NCI-H187 (cell line): ENCODE data around the gene TNFRSF6B.
A peak's percentile ranks its signal among the peaks of the same experiment; 100 is the strongest.

Source experiments
- DNase-seq, 2 experiments: peaks; one replicate each; lab custom pipeline; 2025; lab: John Stamatoyannopoulos, UW

TNFRSF6B gene

DNA sequence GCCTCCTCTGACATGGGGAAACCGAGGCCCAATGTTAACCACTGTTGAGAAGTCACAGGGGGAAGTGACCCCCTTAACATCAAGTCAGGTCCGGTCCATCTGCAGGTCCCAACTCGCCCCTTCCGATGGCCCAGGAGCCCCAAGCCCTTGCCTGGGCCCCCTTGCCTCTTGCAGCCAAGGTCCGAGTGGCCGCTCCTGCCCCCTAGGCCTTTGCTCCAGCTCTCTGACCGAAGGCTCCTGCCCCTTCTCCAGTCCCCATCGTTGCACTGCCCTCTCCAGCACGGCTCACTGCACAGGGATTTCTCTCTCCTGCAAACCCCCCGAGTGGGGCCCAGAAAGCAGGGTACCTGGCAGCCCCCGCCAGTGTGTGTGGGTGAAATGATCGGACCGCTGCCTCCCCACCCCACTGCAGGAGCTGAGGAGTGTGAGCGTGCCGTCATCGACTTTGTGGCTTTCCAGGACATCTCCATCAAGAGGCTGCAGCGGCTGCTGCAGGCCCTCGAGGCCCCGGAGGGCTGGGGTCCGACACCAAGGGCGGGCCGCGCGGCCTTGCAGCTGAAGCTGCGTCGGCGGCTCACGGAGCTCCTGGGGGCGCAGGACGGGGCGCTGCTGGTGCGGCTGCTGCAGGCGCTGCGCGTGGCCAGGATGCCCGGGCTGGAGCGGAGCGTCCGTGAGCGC lies 1.6 kb downstream of the TNFRSF6B start:
- no peak for DNase-seq

DNA sequence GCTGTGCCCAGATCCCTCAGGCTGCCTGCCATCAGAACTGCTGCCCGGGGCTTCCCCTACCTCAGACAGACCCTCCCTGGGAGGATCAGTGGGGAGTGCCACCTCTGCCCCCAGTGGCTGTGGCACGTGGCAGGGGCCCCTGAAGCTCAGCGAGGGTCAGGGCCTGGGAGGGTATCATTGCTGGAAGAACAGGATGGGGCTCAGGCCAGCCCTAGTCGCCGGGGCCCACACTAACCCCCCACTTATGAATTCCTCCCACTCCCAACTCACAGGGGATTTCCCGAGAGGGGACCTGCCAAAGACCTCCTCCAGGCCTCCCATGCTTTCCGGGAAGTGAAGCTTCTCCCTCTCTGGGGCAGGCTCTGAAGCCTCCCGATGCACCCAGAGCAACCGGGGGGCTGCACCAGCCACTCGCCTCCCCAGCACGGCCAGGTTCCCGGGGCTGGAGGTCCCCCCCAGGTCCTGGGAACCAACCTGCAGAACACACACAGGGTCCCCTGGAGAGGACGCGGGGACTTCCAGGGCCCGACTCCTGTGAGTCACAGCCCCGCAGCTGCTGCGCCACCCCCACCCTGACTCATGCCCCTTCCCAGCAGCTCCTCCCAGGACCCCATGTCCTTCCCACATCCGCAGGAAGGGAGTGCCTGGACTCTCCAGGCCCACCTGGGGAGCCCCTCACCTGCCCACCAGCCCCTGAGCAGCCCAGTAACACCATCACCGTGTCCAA lies 2.5 kb downstream of the TNFRSF6B start:
- DNase-seq: no peak

DNA sequence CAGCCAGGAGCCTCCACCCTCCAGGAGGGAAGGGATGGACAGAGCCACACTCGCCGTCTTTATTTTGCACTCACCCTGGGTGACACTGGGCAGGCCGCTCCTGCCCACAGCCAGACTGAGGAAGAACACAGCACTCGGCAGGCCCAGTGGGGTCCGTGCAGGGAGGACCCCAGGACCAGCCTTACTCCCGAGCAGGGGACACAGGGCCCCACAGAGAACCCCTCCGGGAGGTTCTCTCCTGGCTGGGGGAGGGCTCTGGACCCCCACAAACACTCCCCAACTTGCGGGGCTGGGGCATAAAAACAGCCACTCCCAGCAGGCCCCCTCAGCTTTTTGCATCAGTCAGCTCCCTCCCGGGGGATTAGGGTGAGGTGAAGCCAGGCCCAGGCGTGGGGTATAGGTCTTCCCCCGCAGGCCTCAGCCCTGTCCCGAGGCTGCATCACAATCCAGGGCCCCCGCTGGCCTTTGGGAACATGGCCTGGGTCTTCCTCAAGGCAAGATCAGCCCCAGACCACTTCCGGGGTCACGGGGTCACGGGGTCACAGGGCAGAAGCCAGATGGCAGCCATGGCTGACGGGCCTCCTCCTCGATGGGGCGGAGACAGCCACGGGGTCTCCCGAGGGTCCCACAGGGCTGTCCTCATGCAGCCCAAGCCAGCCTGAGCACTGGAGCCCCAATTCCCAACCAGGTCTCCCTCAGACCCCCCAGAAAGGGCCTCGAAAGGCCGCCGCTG lies 3.2 kb downstream of the TNFRSF6B start:
- DNase-seq: no peak

DNA sequence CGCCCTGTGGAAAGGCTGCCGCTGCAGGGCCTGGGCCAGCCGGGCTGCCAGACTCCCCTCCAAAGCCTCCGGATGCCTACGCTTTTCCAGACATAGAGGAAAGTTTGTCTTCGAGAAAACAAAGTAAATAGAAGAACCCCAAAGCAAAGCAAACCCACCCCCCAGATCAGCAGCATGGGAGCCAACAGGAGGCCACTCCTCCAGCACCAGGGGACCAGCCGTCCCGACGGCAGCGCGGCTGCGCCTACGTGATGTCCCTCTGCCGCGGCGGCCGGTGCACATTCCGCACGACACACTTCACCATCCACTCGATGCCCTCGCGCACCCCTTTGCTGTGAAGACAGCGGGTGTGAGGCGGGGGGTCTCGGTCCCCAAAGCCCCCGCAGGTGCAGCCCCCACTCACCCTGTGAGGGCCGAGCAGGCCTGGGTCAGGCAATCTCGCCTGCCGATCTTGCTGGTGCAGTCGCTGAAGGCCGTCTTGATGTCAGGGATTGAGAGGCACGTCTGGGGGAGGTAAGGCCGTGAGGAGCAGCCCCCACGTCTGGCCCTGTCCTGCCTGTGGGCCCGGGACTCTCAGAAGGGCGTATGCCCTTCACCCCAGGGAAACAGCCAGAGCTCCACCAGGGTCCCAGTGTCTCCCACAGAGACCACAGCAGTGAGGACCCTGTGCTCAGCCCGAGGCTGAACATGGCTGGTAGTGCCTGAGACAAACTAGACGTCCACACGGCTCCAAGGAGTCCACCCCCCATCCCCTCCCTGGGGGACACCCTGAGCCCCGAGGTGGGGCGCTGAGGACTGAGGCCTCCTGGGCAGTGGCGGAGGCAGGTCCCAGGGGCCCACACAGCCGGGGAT lies 4.0 kb downstream of the TNFRSF6B start:
- DNase-seq: no peak

DNA sequence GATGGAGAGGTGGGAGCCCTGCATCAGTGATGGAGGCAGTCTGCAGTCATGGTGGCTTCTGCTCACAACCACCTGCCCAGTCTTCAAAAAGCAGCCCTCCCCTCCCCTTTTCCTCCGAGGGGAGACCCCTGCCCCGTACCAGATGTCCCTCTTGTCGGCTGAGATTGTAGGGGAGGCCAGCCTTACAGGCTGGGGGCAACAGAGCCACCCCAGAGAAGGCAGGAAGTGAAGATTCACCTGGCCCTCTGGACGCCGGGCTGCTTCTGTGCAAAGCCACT lies 4.5 kb downstream of the TNFRSF6B start:
- no peak for DNase-seq

DNA sequence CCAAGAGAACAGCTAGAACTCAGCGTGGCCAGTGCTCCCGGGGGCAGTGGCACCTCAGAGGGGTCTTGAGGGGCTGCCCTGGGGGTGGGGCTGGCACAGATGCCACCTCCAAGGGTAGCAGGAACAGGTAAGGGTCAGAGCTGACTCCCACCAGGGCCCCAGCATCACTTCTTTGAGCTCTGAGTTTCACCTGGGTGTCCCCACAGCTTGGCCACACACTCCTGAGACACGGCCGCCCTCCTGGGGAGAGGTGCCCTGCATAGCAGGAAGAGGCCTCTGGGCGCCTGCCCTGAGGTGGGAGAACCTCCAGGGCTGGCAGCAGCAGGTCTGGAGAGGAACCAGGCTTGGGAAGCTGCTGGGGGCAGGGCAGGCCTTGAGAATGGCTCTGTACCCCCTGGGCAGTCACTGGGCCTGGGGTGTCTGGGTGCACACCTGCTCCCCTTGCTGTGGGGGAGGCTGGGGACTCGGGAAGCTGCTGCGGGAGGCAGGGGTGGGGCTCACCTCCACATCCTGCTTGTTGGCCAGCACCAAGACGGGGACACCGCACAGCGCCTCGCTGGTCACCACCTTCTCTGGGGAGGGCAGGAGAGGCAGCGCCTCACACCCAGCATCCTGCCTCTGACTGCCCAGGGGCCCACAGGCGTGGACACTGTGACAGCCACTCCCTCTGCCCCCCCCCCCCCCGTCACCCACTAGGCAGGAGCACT lies 5.0 kb downstream of the TNFRSF6B start:
- no peak for DNase-seq

DNA sequence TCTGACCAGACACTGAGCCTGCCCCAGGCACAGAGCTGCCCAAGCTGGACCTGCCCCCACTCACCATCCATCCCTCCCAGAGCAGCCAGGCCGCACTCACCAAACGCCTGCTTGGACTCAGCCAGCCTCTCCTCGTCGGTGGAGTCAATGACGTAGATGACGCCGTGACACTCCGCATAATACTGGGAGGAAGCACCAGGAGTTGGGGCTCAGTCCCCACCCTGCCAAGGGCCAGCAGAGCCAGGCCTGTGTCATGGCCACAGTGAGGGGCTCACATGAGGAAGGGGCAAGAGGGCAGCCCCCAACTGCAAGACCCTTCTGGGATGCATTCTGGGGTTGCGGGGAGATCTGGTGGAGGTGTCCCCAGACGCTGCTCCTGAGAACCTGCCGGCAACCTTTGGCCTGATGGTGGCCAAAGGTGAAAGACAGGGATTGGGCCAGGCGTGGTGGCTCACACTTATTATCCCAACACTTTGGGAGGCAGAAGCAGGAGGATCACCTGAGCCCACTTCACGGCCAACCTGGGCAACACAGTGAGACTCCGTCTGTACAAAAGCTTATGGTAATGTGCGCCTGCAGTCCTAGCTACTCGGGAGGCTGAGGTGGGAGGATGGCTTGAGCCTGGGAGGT lies 5.7 kb downstream of the TNFRSF6B start:
- DNase-seq: no peak

DNA sequence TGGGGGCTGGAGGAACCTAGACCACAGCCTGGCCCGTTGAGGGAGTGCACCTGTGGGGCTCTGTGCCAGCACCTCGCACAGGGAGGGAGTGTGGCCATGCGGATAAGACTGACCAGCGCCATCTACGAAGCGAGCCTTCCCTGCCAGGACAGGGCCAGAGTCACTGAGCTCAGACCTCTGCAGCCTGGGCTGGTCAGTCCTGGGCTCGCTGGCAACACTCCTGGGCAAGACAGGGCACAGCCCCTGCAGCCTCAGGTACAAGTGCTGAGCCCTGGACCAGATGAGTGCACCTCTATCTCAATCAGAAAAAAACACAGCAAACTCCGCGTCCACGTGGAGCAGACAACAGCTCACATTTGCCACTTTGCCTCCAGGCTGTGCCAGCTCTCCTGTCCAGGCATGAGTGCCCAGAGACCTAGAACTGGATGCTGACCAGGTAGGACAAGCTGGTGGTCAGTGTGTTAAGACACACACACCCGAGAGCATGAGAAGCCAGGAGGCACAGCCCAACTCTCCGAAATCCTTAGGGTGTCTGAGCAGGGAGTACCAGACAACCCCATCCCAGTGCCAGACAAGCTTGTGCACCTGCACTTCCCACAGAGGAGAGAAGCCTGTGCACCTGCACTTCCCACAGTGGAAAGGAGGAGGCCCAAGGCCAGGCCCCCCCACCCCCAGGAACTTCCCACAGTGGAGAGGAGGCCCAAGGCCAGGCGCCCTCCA lies 6.5 kb downstream of the TNFRSF6B start:
- DNase-seq: no peak

DNA sequence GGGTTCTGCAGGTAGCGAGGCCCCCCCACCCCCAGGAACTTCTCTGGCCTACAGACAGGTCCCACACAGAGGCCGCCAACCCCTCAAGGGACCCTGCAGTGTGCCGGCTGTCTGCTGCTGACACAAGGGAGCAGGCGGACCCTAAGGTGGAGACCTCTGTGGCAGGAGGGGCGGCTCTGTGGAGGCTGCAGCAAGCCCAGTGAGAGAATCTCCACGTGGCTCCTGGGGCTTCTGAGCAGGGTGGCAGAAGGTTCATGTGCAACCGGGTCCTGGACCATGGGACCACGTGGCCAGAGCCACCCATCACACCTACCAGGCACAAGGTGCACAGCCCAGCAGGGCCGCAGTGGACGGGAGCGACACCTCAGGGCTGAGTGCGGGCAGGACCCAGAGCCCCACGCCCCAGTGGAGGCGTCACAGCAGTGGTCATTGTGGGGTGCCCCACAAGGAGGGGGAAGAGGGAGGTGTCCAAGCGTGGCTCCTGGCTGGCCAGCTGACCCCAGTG lies 7.1 kb downstream of the TNFRSF6B start:
- no peak for DNase-seq

DNA sequence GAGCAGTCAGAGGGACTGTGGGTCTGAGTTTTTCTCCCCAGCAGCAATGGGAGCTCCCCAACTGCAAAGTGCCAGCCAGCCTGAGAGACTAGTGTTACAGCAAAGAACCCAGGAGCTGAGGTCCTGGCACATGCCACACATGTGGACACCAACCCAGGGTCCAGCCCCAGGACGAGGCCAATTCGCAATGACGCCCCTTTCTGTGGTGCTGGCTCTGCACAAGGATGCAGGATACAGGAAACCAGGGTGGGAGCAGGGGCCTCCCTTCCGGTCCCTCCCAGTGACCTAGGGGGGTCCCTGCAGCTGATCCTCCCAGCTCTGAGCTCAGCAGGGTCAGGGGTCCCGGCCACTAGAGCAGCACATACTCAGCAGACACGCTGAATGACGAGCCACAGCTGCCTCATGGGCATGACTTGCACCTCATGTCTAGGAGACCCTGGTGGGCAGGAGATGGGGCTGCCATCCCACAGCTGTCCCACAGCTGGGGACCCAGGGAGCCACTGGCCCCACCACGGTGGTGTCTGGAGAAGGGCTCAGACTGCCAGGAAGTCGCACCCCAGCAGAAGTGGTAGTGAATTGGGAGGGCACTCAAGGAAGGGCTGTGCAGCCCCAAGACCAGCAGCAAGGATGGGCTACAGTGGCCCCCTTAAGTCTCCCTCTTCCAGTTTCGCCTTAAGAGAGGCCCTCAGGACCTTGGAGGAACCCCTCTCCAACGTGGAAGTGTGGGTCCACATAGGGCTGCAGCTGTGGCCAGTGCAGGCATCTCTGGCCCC lies 7.7 kb downstream of the TNFRSF6B start:
- no peak for DNase-seq

DNA sequence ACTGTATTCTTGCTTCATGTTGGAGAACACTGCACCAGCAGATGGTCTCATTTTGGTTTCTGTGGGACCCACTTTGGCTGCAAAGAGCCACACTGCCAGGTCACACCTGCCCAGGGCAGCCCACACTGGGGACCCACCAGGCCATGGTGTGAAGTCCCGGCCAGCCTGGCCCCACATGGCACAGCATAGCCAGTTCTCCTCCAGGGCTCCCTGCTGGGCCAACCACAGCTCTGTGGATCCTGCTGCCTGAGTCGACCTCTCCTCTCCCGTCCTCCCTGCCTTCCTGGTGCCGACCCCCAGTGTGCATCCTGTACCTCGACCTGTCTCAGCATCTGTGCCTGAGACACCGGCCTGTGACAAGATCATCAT lies 8.3 kb downstream of the TNFRSF6B start:
- no peak for DNase-seq

DNA sequence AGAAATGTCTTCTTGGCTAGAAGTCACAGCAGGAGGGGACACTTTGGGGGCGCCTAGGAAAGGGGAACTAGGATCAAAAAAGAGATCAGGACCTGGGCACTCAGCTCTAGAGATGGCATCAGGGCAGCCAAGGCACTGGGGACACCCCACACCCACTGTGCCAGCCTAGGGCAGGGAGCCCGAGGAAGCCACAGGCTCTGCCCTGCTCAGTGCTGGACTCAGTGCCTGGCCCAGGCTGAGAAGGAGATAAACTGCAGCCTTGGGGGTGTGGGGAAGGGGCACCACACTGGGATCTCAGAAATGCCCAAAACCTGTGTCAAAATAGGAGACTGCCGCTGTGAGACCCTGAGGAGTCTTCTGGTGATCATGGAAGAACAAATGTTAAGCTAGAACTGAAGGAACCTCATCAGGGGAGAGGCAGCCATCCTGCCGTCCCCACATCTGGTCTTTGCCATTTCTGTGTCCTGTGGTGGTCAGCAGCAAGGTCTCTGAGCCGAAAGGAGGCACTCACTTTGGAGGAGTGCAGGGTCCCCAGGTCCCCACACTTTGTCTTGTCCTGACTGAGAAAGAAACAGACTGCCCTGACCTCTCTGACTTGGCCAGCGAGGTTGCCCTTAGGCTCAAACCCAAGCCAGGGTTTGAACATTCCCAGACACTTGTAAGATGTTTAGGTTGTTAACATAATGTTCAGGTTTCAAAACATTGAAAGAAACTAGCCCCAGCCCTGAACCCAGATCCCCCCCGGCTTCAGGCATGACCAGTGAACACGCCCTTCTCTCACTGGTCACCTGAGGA lies 9.0 kb downstream of the TNFRSF6B start:
- no peak for DNase-seq

DNA sequence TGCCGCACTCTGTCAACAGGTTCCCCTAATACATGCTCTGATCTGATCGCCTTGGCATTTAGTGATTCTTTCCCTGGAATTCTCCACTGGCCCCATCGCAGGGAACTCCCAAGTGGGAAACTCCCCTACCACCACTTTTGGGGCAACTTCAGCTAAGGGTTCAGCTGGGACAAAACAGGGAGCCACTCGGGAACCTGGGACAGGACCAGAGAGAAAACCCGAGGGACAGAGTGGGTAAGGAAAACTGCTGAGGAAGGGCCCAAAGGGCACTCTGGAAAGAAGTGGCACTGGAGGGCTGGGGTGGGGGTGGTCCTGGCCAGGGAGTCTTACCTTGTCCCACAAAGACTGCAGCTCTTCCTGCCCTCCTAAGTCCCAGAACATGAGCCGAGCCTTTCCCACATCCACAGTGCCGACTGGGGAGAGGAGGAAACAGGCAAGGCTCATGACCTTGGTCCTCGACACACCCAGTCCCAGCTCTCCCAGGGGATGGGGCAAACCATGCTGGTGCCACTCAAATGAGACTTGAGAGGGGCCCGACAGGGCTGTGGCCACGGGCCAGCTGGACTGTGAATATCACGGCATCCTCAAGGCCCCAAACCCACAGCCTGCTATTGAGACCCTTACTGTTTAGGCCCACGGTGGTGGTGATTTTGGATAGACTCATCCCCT lies 9.7 kb downstream of the TNFRSF6B start:
- DNase-seq: no peak

DNA sequence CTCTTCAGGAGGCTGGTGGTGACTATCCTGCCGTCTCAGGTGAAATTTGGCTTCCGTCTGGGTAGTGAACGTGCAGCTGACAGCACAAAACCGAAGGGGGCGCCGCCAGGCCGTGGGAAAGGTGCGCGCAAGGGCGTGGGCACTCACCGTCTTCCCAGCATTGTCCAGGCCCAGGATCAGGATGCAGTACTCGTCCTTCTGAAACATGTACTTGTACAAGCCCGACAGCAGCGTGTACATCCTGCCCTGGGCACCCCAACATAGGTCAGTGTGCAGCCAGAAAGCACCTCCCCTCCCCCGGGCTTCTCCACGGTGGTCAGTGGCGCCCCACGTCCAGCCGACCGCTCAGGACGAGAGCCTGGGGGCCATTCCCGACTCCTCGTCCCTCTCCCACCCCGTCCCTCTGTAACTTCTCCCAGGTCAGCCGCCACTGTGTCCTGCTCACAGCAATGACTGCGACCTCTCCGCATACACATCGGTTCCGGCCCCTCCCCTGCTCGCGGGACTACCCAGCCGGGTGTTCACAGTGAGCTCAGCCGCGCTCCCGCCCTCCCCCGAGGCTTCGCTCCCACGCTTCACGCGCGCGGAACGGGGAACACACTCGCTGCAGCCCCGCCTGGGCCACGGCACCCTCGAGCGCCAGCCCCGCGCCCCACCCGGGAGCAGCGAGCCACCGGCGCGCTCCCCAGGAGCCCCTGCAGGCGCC lies 10.6 kb downstream of the TNFRSF6B start:
- DNase-seq: no peak

DNA sequence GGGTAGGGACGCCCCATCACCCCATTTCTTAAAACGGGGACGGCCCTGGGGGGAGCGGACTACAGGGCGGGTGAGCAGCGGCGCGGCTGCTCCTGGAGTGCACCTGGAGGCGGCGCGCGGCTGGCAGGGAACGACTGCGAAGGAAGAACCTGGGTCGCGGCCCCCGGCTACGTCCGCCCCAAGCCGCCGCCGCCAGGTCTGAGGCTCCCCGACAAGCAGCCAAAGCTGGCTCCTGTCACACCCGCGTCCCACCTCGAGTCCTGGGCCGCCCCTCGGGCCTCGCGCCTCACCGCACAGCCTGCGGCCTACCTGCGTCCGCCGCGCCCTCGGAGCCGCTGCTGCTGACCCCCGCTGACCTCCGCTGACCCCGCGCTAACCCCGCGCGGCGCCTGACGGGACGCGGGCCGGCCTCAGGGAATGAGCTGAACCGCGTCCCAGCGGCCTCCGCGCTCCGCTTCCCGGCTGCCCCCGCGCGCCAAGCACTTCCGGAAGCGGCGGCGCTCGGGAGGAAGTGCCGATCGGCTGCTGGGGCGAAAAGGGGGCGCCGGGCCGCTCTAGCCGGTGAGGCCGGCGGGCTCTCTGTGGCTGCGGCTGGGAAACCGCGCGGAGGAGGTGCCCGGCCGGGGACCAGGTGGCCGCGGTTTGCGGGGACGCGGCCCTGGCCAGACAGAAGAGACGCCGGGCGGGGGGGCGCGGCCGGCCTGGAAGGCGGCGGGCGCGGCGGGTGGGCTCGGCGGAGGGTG lies 11.3 kb downstream of the TNFRSF6B start, which contains the start of the genes ARFRP1 and ZGPAT:
TSS of gene ARFRP1 (minus strand) at position 419 of the 743 bp plus-strand sequence. CDS start 885 bp downstream, outside the sequence.
TSS of gene ZGPAT (plus strand) at position 482 of the 743 bp plus-strand sequence. CDS start 542 bp downstream, outside the sequence.
- peak; percentile 60 to 79 for DNase-seq

DNA sequence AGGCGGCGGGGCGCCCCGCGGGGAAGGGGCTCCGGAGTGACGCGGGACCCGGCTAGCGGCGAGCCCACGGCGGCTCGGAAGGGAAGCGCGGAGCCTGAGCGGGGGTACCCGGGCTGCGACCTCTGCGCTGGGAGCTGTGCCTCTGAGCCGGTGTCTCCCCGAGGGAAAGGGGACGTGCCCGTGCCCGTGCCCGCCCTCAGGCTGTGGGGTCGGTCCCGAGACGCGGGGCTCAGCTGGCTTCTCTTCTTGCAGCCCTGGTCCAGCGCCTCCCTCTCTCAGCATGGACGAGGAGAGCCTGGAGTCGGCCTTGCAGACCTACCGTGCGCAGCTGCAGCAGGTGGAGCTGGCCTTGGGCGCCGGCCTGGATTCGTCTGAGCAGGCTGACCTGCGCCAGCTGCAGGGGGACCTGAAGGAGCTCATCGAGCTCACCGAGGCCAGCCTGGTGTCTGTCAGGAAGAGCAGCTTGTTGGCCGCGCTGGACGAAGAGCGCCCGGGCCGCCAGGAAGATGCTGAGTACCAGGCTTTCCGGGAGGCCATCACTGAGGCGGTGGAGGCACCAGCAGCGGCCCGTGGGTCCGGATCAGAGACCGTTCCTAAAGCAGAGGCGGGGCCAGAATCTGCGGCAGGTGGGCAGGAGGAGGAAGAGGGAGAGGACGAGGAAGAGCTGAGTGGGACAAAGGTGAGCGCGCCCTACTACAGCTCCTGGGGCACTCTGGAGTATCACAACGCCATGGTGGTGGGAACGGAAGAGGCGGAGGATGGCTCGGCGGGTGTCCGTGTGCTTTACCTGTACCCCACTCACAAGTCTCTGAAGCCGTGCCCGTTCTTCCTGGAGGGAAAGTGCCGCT lies 12.1 kb downstream of the TNFRSF6B start:
- DNase-seq: no peak
